KMS-11 (cell line): ENCODE results near the gene HOXA13.

Source experiments
- H2AFZ ChIP-seq: fragments of 200-600 bp; sonication (generic); 2 replicates; pipeline ENCODE4 v1.6.1; 2016; ENCODE audit warnings: antibody characterized with exemption, mixed run types, low read depth
- H3K27ac ChIP-seq: fragments of 200-600 bp; sonication (generic); 2 replicates; pipeline ENCODE4 v1.6.1; 2016; ENCODE audit warnings: mild to moderate bottlenecking, mixed run types
- H3K27me3 ChIP-seq: fragments of 200-600 bp; sonication (generic); 2 replicates; pipeline ENCODE4 v1.6.1; 2017; ENCODE audit warnings: mild to moderate bottlenecking, low read depth, mixed run types, moderate library complexity; ENCODE audit not compliant: insufficient read depth
- H3K36me3 ChIP-seq: fragments of 200-600 bp; sonication (generic); 2 replicates; pipeline ENCODE4 v1.6.1; 2017; ENCODE audit warnings: mild to moderate bottlenecking, mixed run types; ENCODE audit not compliant: insufficient read depth
- H3K4me1 ChIP-seq: fragments of 200-600 bp; sonication (generic); 2 replicates; pipeline ENCODE4 v1.6.1; 2016; ENCODE audit warnings: mild to moderate bottlenecking, low read depth, mixed run types; ENCODE audit not compliant: poor library complexity, severe bottlenecking
- H3K4me2 ChIP-seq: fragments of 200-600 bp; sonication (generic); 2 replicates; pipeline ENCODE4 v1.7.0; 2016; ENCODE audit warnings: mild to moderate bottlenecking, mixed run types
- H3K4me3 ChIP-seq: fragments of 200-600 bp; sonication (generic); IDR thresholded peaks from 2 replicates; pipeline ENCODE4 v1.6.1; 2017; ENCODE audit warnings: low read depth, low read length, mixed read lengths; ENCODE audit not compliant: insufficient read depth
- H3K79me2 ChIP-seq: fragments of 200-600 bp; sonication (generic); 2 replicates; pipeline ENCODE4 v1.6.1; 2016; ENCODE audit warnings: low read depth, mixed run types; ENCODE audit not compliant: insufficient read depth
- H3K9ac ChIP-seq: fragments of 200-600 bp; sonication (generic); 2 replicates; pipeline ENCODE4 v1.6.1; 2016; ENCODE audit warnings: mild to moderate bottlenecking, mixed run types
- H4K20me1 ChIP-seq: fragments of 200-600 bp; sonication (generic); 2 replicates; pipeline ENCODE4 v1.6.1; 2016; ENCODE audit warnings: mild to moderate bottlenecking, mixed run types; ENCODE audit not compliant: insufficient read depth
- CTCF ChIP-seq: fragments of 200-600 bp; sonication (generic); conservative IDR thresholded peaks from 2 replicates; pipeline ENCODE4 v1.6.1; 2017; ENCODE audit warnings: low read depth, mild to moderate bottlenecking, antibody characterized with exemption, low read length, moderate library complexity, mixed read lengths

HOXA13 gene

GRCh38 chr7:27160145-27160545 is 39.7 kb downstream of the HOXA13 start:
- no peaks in the 10 kb centered on the region for H3K4me1 ChIP-seq
- no peak for TF ChIP-seq CTCF
- no peaks in the 10 kb centered on the region for H3K79me2 ChIP-seq
- H3K27me3 ChIP-seq = no peaks in the 10 kb centered on the region
- H4K20me1 ChIP-seq = no peaks in the 10 kb centered on the region
- no peak overlapping the region for H3K4me3 ChIP-seq
- H3K36me3 ChIP-seq = no peaks in the 10 kb centered on the region
- H3K4me2 ChIP-seq = peak overlapping the region; percentile 75
- H3K27ac ChIP-seq = no peak overlapping the region
- H2AFZ ChIP-seq = peak overlapping the region; percentile 100
- peak overlapping the region; percentile 80; the same call in 1 of the 2 replicates for H3K9ac ChIP-seq

GRCh38 chr7:27159266-27160144 is 40.4 kb downstream of the HOXA13 start:
- H2AFZ ChIP-seq = peak overlapping the region; percentile 100; the same call in 1 of the 2 replicates
- H3K36me3 ChIP-seq = no peaks in the 10 kb centered on the region
- H3K4me3 ChIP-seq = no peak overlapping the region
- H3K79me2 ChIP-seq = no peaks in the 10 kb centered on the region
- H3K4me1 ChIP-seq = no peaks in the 10 kb centered on the region
- no peak for TF ChIP-seq CTCF
- H3K27ac ChIP-seq = no peak overlapping the region
- H3K4me2 ChIP-seq = no peak overlapping the region
- H4K20me1 ChIP-seq = no peaks in the 10 kb centered on the region
- no peaks in the 10 kb centered on the region for H3K27me3 ChIP-seq
- H3K9ac ChIP-seq = no peak overlapping the region

- Histone ChIP-seq H3K9ac (no peak overlapping the region), H3K79me2 (no peaks in the 10 kb centered on the region), H3K27ac (no peak overlapping the region), H3K4me3 (no peak overlapping the region), H3K4me1 (no peaks in the 10 kb centered on the region), H3K4me2 (no peak overlapping the region), H3K36me3 (no peaks in the 10 kb centered on the region), H3K27me3 (no peaks in the 10 kb centered on the region), H2AFZ (no peak overlapping the region), H4K20me1 (no peaks in the 10 kb centered on the region)
- TF ChIP-seq CTCF = no peak
Observed at GRCh38 chr7:27158436-27159265, 41.2 kb downstream of the HOXA13 start.

GRCh38 chr7:27157702-27158431 is 42.0 kb downstream of the HOXA13 start:
- Histone ChIP-seq H4K20me1 (no peaks in the 10 kb centered on the region), H3K4me2 (no peak overlapping the region), H3K4me3 (no peak overlapping the region), H2AFZ (no peak overlapping the region), H3K4me1 (no peaks in the 10 kb centered on the region), H3K79me2 (no peaks in the 10 kb centered on the region), H3K9ac (no peak overlapping the region), H3K27me3 (no peaks in the 10 kb centered on the region), H3K27ac (no peak overlapping the region), H3K36me3 (no peaks in the 10 kb centered on the region)
- TF ChIP-seq CTCF = no peak
